Activated T-cell treated with anti-CD3 and anti-CD28 coated beads for 1 hour (primary cell): ENCODE measurements around the gene ARL5A.
A peak's percentile ranks its signal among the peaks of the same experiment; 100 is the strongest.
"Not testable (repeated sequence)": the region's sequence is repeated elsewhere in the genome, so short reads cannot be mapped to it uniquely, and the experiment has no call there.

Source experiments
- DNase-seq: peaks from one replicate; pipeline ENCODE4 v3.0.0-alpha.2; 2020; ENCODE audit warnings: low read depth

ARL5A gene

GRCh38 chr2:151828143-151828889, at the start of gene ARL5A:
Gene ARL5A, minus strand, starts transcription at chr2:151828421. Its CDS starts 245 bp downstream, at chr2:151828176.
- DNase-seq = peak; percentile 92

GRCh38 chr2:151875631-151876030, 47.4 kb upstream of the ARL5A start:
- not testable (repeated sequence) for DNase-seq

- DNase-seq = no peak
Observed at GRCh38 chr2:151872463-151872862, 44.2 kb upstream of the ARL5A start.

- no peak for DNase-seq
Observed at GRCh38 chr2:151869291-151869690, 41.1 kb upstream of the ARL5A start.

GRCh38 chr2:151862700-151863099, 34.5 kb upstream of the ARL5A start:
- no peak for DNase-seq

- no peak for DNase-seq
Observed at GRCh38 chr2:151861174-151861573, 33.0 kb upstream of the ARL5A start.

- DNase-seq = no peak
Observed at GRCh38 chr2:151860613-151861146, 32.5 kb upstream of the ARL5A start.

GRCh38 chr2:151860210-151860609, 32.0 kb upstream of the ARL5A start:
- DNase-seq = no peak

GRCh38 chr2:151857650-151858049, 29.4 kb upstream of the ARL5A start:
- DNase-seq = no peak

GRCh38 chr2:151855111-151855510, 26.9 kb upstream of the ARL5A start:
- DNase-seq = no peak

GRCh38 chr2:151853070-151853758, 25.0 kb upstream of the ARL5A start:
- no peak for DNase-seq

- no peak for DNase-seq
Observed at GRCh38 chr2:151852260-151853069, 24.2 kb upstream of the ARL5A start.

- DNase-seq = no peak
Observed at GRCh38 chr2:151851761-151852160, 23.5 kb upstream of the ARL5A start.

GRCh38 chr2:151849413-151850010, 21.3 kb upstream of the ARL5A start:
- DNase-seq = no peak

- no peak for DNase-seq
Observed at GRCh38 chr2:151845884-151846283, 17.7 kb upstream of the ARL5A start.

- DNase-seq = no peak
Observed at GRCh38 chr2:151845481-151845880, 17.3 kb upstream of the ARL5A start.

GRCh38 chr2:151844211-151844896, 16.1 kb upstream of the ARL5A start:
- no peak for DNase-seq

- no peak for DNase-seq
Observed at GRCh38 chr2:151843691-151844061, 15.5 kb upstream of the ARL5A start.

GRCh38 chr2:151842830-151843690, 14.8 kb upstream of the ARL5A start:
- DNase-seq = no peak

GRCh38 chr2:151841047-151841424, 12.8 kb upstream of the ARL5A start:
- no peak for DNase-seq
